IgD-negative memory B cell (primary cell): ENCODE measurements around the gene HEYL. TPM values are rescaled to one million over a fixed set of nuclear protein-coding genes. Genes with fewer than 3 reads are reported as not detected.

ENCODE experiments used
- H3K27ac Mint-ChIP-seq, 3 donors: one replicate each; pipeline ENCODE4 v1.8.0; 2020 to 2022; ENCODE audit warnings: mild to moderate bottlenecking in 3 of 3, mixed read lengths in 3 of 3, moderate library complexity in 1 of 3
- H3K27me3 Mint-ChIP-seq: one replicate; pipeline ENCODE4 v1.8.0; 2021; ENCODE audit warnings: mixed read lengths
- H3K36me3 Mint-ChIP-seq: one replicate; pipeline ENCODE4 v1.8.0; 2020; ENCODE audit warnings: mild to moderate bottlenecking, mixed read lengths
- H3K4me1 Mint-ChIP-seq, 3 donors: one replicate each; pipeline ENCODE4 v1.8.0; 2020 to 2022; ENCODE audit warnings: mixed read lengths in 3 of 3, mild to moderate bottlenecking in 1 of 3
- H3K4me3 Mint-ChIP-seq, 4 donors: one replicate each; pipeline ENCODE4 v1.8.0; 2020 to 2022; ENCODE audit warnings: mild to moderate bottlenecking in 4 of 4, mixed read lengths in 4 of 4, moderate library complexity in 3 of 4
- H3K9me3 Mint-ChIP-seq, 3 donors: one replicate each; pipeline ENCODE4 v1.8.0; 2020 to 2021; ENCODE audit warnings: mixed read lengths in 3 of 3, mild to moderate bottlenecking in 1 of 3
- polyA plus RNA-seq: library from polyadenylated mRNA; unstranded; fragments of 300-500 nt; fragmentation: Illumina TruSeq; gene quantifications from one replicate; pipeline ENCODE4 v1.2.3, GENCODE V29; 2021

HEYL gene
- polyA plus RNA-seq, 1 donor from 2014 or later, result not detected

- Mint-ChIP-seq H3K36me3 (peaks cover 2% of the 10 kb centered on the region), H3K4me3 (peak overlapping the region; percentile 87 to 97 (median 96)), H3K27me3 (no peaks in the 10 kb centered on the region), H3K4me1 (peaks cover 24 to 29% (median 26%) of the 10 kb centered on the region in 3 donors), H3K27ac (peak overlapping the region; percentile 83 to 96 (median 91)), H3K9me3 (no peaks in the 10 kb centered on the region)
These were observed 64.0 kb downstream of the HEYL start for GRCh38 chr1:39575191-39576015.

- Mint-ChIP-seq H3K36me3 (peaks cover 2% of the 10 kb centered on the region), H3K27ac (peak overlapping the region; percentile 65 to 96 (median 91)), H3K4me1 (peaks cover 24 to 29% (median 26%) of the 10 kb centered on the region in 3 donors), H3K9me3 (no peaks in the 10 kb centered on the region), H3K27me3 (no peaks in the 10 kb centered on the region), H3K4me3 (peak overlapping the region; percentile 87 to 97 (median 96))
These were observed 64.8 kb downstream of the HEYL start for GRCh38 chr1:39574646-39575045.

Other genes with a start within 250 kb of the HEYL start
- gene BMP8A, start 148.0 kb downstream of the HEYL start, polyA plus RNA-seq, result 0.21 TPM
- 29.2 TPM for gene PABPC4, start 62.9 kb downstream of the HEYL start, polyA plus RNA-seq
- not detected for gene NT5C1A, start 32.5 kb upstream of the HEYL start, polyA plus RNA-seq
- 0.29 TPM for gene HPCAL4, start 51.8 kb upstream of the HEYL start, polyA plus RNA-seq
- gene PPIE, start 99.2 kb upstream of the HEYL start, polyA plus RNA-seq, result 83.7 TPM
- 0.93 TPM for gene OXCT2, start 131.7 kb upstream of the HEYL start, polyA plus RNA-seq
- gene BMP8B, start 149.2 kb upstream of the HEYL start, polyA plus RNA-seq, result 0.14 TPM
- gene TRIT1, start 243.9 kb upstream of the HEYL start, polyA plus RNA-seq, result 8.6 TPM